ENCODE results near the gene ACTN1.
"Not testable (repeated sequence)": the region's sequence is repeated elsewhere in the genome, so short reads cannot be mapped to it uniquely, and the experiment has no call there.

The ACTN1 gene

GRCh38 chr14:68986225-68986624 lies 7.1 kb upstream of the ACTN1 start:
- no peak for DNase-seq

DNA sequence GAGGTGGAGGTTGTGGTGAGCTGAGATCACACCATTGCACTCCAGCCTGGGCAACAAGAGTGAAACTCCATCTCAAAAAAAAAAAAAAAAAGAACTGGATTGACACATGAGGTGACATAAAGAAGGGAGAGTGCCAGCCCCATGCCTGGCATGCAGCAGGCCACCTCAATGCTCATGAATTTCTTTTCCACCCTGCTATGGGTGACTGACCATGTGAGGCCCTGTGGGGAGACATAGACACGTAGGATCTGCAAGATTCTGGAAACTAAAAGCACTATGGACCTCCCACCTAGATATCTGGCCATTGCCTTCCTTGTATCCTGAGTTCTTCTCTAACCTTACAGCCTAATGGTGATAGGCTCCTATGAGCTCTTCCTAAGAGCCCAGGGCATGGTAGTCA lies 5.6 kb upstream of the ACTN1 start:
- no peak for DNase-seq

GRCh38 chr14:68983191-68983590 lies 4.1 kb upstream of the ACTN1 start:
- DNase-seq: no peak

GRCh38 chr14:68982581-68982980 lies 3.5 kb upstream of the ACTN1 start:
- no peak for DNase-seq

DNA sequence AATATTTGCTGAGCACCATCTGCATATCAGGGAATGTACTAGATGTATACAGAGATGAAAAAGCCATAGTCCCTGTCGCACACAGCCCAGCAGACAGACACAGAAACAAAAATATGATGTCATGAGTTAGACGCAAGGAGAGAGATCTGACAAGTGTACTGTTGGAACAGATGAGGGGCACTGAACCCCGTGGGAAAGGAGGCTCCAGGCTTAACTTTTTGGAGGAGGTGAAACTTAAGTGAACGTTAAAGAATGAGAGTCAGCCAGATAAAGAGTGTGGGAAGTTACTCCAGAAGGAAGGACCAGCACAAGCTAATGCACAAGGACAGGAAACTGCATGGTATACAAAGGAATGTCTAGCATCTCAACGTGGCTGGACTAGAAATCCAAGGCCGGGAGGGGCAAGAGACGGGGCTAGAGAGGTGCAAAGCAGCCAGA lies 2.5 kb upstream of the ACTN1 start:
- no peak for DNase-seq

DNA sequence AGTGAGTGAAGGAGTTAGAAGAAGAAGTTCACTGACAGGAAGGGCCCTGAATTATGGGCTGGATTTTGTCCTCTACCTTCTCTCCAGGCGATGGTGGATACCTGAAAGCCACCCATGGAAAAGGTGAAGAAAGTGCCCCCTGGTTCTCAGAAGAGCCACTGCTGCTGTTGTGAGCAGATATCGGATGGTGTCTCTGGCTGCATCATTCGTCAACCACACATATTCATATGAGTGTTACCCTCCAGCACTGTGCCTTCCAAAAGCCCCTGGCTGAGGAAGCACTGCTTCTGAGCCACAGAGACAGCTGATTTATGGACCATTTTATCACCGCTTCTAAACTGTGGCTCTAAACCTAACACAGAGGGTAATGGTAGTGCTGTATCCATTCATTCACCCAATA lies 2.0 kb upstream of the ACTN1 start:
- DNase-seq: no peak

DNA sequence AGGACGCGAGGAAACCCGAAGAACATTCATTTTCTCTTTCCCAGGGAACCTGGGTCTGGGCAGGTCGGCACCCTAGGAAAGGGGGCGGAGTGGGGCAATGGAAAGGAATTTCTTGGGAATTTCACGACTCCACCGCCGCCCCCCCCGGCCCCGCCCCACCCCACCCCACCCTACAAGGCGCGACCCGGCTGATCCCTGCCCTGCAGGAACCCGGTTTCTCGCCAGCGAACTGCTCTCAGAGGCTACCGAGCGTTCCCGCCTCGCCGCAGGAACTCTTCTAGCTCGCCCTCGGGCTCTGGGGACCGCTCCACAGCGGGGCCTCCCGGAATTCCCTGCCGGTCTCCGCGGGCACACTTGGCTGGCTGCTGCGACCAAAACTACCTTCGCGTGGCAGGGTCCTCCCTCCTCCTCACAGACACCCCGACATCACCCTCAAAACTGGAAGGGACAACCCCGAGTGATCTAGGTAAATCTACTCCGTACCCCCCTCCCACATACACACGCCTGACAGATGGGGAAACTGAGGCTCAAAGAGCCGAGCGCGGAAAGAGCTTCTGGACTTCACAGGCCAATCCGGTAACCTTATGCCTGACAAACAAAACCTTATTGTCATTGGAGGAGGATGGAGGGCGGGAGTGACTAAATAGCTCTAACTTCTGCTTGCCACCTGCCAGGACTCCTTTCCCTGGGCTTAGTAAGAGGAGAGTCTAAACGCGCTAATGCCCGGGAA lies 785 bp upstream of the ACTN1 start:
- DNase-seq: no peak

- peak; percentile 25 for DNase-seq
Observed at GRCh38 chr14:68978172-68978911, 760 bp downstream of the ACTN1 start.

- peak; percentile 50 for DNase-seq
Observed at GRCh38 chr14:68977718-68978171, 1.4 kb downstream of the ACTN1 start.

- DNase-seq: peak; percentile 5
Observed at GRCh38 chr14:68977180-68977717, 1.9 kb downstream of the ACTN1 start.

GRCh38 chr14:68976160-68977067 lies 2.7 kb downstream of the ACTN1 start:
- no peak for DNase-seq

DNA sequence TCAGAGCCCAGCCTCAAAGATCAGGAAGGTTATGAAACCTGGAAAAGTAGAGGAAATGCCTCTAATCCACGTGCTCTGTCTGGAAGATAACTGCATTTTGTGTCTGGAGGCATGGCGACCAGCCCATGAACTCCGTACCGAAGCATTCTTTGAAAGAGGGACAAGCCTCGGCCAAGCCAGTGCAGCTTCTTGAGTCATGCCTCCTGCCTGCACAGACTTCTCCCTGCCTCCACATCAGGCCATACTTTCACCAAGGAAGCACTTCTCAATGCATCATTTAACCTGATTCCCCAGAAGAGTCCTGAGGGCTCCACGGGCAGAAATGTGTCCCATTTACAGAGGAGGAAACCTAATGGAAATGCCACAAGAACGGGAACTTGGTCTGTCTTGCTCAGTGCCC lies 3.4 kb downstream of the ACTN1 start:
- no peak for DNase-seq

DNA sequence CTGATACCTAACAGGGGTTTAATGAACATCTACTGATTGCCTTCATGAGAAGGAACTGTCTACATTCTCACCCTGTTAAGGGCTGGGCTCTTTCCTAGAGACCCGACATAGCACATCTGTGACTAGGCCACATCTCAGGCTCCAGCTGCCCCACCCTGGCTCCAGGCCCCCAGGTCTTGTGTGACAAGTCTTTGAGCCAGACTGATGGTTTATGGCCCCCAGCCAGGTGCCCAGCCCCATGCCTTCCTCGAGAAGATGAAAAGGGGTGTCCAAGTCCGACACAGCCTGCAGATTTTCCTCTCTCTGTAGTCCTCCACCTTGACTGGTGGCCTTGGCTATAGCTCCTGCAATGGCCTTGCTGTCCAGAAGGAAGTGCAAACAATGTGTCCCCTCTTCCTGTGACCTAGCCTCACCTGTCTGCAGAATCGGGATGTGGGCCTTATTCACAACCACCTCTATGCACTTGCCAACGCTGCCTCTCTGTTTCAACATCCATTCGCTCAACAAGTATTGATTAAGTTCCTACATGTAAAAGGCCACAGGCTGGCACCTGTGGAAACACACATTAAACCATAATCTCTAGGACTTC lies 4.2 kb downstream of the ACTN1 start:
- DNase-seq: no peak

DNA sequence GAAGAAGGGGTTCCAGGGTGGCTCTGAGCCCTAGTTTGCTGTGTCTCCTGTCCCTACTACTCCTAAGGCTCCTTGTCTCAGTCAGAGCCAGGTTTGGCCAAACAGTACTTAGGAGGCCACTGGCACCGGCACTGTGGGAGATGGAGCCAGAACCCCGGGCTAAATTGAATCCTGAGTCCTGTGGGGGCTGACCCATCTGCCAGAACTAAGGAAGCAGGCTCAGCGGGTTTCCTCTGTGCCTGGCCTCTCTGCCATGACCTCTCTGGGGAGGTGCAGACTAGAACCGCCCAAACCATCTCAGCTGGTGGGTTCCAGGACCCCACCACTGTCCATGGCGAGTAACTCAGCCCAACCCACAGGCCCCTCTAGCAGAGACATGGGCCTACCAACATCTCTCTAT lies 5.5 kb downstream of the ACTN1 start:
- no peak for DNase-seq

DNA sequence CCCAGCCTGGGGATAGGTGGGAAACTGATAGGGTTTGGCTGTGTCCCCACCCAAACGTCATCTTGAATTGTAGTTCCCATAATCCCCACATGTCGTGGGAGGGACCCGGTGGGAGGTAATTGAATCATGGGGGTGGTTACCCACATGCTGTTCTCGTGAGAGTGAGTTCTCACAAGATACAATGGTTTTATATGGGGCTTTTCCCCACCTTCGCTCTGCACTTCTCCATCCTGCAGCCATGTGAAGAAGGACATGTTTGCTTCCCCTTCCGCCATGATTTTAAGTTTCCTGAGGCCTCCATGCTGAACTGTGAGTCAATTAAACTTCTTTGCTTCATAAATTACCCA lies 5.9 kb downstream of the ACTN1 start:
- not testable (repeated sequence) for DNase-seq

- DNase-seq: no peak
Observed at GRCh38 chr14:68972507-68973218, 6.4 kb downstream of the ACTN1 start.

DNA sequence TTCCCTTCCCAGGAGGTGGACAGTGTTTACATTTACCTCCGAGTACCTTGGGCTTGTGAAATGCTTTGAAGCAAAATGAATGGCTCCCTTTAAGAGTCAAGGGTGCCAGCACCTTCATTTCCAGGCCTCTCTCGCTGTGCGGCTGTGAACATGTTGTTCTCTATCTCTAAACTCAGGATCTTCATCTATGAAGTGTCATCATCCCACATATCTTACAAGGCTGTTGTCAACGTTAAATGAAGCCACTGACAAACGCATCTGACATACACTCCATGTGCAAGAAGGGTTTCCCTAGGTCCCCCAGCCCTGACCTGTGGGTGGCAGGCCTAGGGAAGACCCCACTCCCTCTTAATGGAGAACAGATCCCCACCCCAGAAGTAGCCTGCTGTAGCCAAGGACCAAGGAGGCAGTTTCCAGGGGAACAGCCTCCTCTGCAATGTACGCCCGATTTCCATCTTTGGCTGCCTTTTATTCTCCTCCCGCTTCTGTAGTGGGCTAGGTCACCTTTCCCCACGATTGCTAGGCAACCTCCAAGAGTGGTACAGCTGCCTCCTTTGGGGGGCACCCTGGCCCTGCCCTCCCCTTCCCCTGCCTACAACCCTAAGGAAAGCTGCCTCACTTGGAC lies 7.6 kb downstream of the ACTN1 start:
- DNase-seq: no peak

- no peak for DNase-seq
Observed at GRCh38 chr14:68970736-68971135, 8.4 kb downstream of the ACTN1 start.

DNA sequence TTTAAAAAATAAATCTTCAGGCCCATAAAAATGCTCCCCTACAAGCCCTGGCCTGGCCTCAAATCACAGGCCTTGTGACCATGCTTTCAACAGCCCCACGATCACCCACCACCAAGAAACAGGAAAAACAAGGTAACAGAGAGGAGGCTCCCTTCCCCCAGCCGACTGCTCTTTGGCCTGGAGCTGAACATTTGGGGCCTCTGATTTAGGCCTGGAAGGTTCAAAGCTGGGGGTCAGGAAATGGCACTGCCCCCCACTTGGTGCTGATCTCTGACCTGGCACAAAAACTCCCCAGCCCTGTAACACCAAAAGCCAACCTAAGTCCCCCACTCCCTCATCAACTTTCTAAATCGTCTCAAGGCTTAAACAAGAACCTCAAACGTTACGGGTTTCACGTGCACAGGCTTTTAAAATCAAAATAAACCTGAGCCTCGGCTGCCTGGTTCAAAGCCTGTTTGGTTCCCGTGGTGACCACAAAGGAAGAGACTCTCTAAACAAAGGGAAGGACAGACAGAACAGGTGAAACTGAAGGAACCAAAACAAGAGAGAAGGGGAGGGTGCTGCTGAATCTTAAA lies 9.0 kb downstream of the ACTN1 start:
- DNase-seq: peak; percentile 70

GRCh38 chr14:68969278-68970033 lies 9.6 kb downstream of the ACTN1 start:
- DNase-seq: no peak

Measured in CD4-positive, alpha-beta T cell treated with Interleukin-10 for 1 hour (primary cell).